GM23248 (cell line): ENCODE measurements around the gene PTPRE.

ENCODE experiments used
- EZH2 ChIP-seq: fragments of 200-600 bp; sonication (generic); IDR thresholded peaks from 2 replicates; pipeline ENCODE4 v1.6.1; 2018; ENCODE audit warnings: antibody characterized with exemption, mild to moderate bottlenecking; ENCODE audit not compliant: insufficient read depth, poor library complexity, severe bottlenecking
- EZH2phosphoT487 ChIP-seq: fragments of 200-600 bp; sonication (generic); IDR thresholded peaks from 2 replicates; pipeline ENCODE4 v1.6.1; 2018; ENCODE audit warnings: antibody characterized with exemption, moderate library complexity, mild to moderate bottlenecking, low read depth; ENCODE audit not compliant: insufficient read depth

DNA sequence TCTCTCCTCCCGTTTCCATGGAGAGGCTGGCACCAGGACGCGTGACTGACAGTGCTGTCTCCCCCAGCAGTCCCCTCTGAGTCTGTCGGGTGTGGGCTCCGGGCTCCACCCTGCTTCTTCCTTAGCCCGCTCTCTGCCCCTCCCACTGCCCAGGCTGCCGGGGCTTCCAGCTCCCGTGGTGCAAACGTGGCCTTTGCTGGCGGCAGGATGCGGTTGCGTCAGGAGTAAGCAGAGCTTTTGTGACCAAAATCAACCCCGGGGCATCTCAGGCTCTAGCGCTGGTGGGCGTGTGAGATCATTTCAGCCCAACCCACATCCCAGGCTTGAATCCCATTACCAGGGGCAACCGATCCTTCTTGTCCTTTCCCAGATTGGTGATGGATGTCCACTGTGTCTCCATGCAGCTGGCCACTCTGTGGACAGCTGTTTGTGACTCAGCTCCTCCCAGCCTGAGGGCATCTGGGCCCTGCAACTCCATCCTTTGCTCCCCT is 28.2 kb downstream of the PTPRE start:
- no peak for TF ChIP-seq EZH2phosphoT487
- TF ChIP-seq EZH2 = no peak
